CD4-positive, alpha-beta T cell (primary cell): ENCODE results near the gene HSF2BP. TPM values are rescaled to one million over a fixed set of nuclear protein-coding genes. Genes with fewer than 3 reads are reported as not detected.

ENCODE experiments used
- ATAC-seq: fragments of 200-7000 bp; cut with Tn5 transposase; one replicate; pipeline ENCODE4 v1.10.0; 2022; ENCODE audit warnings: mild to moderate bottlenecking; ENCODE audit not compliant: poor library complexity
- CTCF ChIA-PET: fragments of 350-600 bp; sonication (Branson Sonifier 250); formaldehyde crosslinking; loops from one replicate; lab custom pipeline; 2021; ENCODE audit warnings: antibody characterized with exemption, inconsistent platforms; lab: Charles Lee
- POLR2A ChIA-PET: fragments of 350-600 bp; sonication (Branson Sonifier 250); formaldehyde crosslinking; loops from one replicate; lab custom pipeline; 2021; ENCODE audit warnings: antibody characterized with exemption, inconsistent platforms; lab: Charles Lee
- DNase-seq, 14 experiments: peaks; one replicate each; pipeline ENCODE4 v3.0.0-alpha.2; 2013 to 2020; ENCODE audit warnings: mixed read lengths in 2 of 14
- H3K27ac ChIP-seq, 2 donors: one replicate each; pipeline versions ENCODE4 v1.5.1 to v1.7.0; 2013; ENCODE audit warnings: low read length in 2 of 2, low read depth in 1 of 2, mild to moderate bottlenecking in 1 of 2
- H3K27me3 ChIP-seq, 2 experiments: 1 replicate in 1 of 2; 2 replicates in 1 of 2; pipeline versions ENCODE4 v1.6.1 to v1.7.0; 2013; ENCODE audit warnings: low read length in 2 of 2, control low read depth in 1 of 2, mild to moderate bottlenecking in 1 of 2, moderate library complexity in 1 of 2; ENCODE audit not compliant: insufficient read depth in 2 of 2, control insufficient read depth in 1 of 2
- H3K36me3 ChIP-seq: one replicate; pipeline ENCODE4 v1.6.1; 2013; ENCODE audit warnings: low read length, control low read depth; ENCODE audit not compliant: insufficient read depth
- H3K4me1 ChIP-seq: one replicate; pipeline ENCODE4 v1.6.1; 2013; ENCODE audit warnings: low read length, control low read depth; ENCODE audit not compliant: insufficient read depth
- H3K4me3 ChIP-seq: one replicate; pipeline ENCODE4 v1.5.1; 2013; ENCODE audit warnings: mild to moderate bottlenecking, low read length, moderate library complexity
- H3K9me3 ChIP-seq, 2 experiments: 1 replicate in 1 of 2; 2 replicates in 1 of 2; pipeline versions ENCODE4 v1.6.1 to v1.7.0; 2013; ENCODE audit warnings: low read length in 2 of 2, mild to moderate bottlenecking in 2 of 2, control low read depth in 1 of 2, moderate library complexity in 1 of 2; ENCODE audit not compliant: control insufficient read depth in 1 of 2, insufficient read depth in 1 of 2
- H3K27ac Mint-ChIP-seq: one replicate; pipeline ENCODE4 v1.8.0; 2020; ENCODE audit warnings: mixed read lengths
- H3K27me3 Mint-ChIP-seq: one replicate; pipeline ENCODE4 v1.8.0; 2021; ENCODE audit warnings: mixed read lengths
- H3K36me3 Mint-ChIP-seq: one replicate; pipeline ENCODE4 v1.8.0; 2021; ENCODE audit warnings: low read depth, mixed read lengths
- H3K4me1 Mint-ChIP-seq: one replicate; pipeline ENCODE4 v1.8.0; 2021; ENCODE audit warnings: low read depth, mixed read lengths
- H3K4me3 Mint-ChIP-seq: one replicate; pipeline ENCODE4 v1.8.0; 2020; ENCODE audit warnings: mild to moderate bottlenecking, mixed read lengths
- H3K9me3 Mint-ChIP-seq: one replicate; pipeline ENCODE4 v1.8.0; 2020; ENCODE audit warnings: mixed read lengths
- intact Hi-C, 2 experiments: fragments of 100-400 bp; cut with DNase I in 1 of 2; cut with micrococcal nuclease in 1 of 2; formaldehyde crosslinking; loops; one replicate each; pipeline versions ENCODE4 v1.15.1 to v1.9.0; 2023 to 2025; cut with DNase I, micrococcal nuclease
- total RNA-seq, 174 experiments: library from RNA in 2 of 174; stranded (reverse) in 2 of 174; gene quantifications; one replicate each; pipeline ENCODE4 v1.2.3 and lab custom pipeline; 2021 to 2026
- TF ChIP-seq, protein P1 (sequence below): fragments of 200-600 bp; IDR thresholded peaks from one replicate; pipeline ENCODE4 v1.8.0; 2022; ENCODE audit warnings: antibody characterized with exemption, mild to moderate bottlenecking

The HSF2BP gene
- total RNA-seq, 2 experiments from 2014 or later = 0.59 to 0.93 TPM

DNA sequence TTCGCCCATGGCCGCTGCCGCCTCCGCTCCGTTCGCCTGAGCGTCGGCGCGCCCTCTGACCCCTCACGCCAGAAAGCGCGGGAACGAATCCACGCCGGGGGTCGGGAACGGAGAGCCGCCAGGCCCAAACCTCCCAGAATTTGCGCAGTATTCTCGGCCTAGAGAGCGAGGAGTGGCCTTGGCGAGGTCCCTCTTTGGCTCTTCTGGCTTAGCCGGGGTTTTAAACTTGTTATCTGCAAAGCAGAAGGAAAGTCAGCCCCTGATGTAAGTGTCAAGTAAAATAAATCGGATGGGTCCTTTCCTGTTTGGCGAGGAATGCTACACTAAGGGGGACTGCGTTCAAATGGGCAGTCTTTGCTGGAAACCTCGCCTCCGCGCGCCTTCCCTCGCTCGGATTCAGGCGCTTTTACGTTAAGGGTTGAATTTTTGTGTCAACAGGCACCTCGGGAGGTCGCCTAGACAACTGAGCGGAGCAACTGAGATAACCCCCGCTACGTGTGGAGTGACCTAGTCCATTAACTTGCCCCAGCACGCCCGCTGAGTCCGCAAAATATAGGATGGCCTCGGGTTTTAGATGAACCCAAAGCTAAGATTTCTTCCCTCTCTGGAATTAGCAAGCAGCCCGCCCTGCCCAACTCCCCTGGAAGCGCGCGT is 1.1 kb downstream of the HSF2BP start:
- intact Hi-C loops = no loop called here
- H3K4me1 ChIP-seq = peaks cover 45% of the 10 kb centered on the region
- ChIA-PET POLR2A (interaction anchor here (1.3 kb wide), 1 partner anchor 766 kb away, joined by 3 read pairs; the partner anchor contains the start of gene NDUFV3), CTCF (no interaction called here)
- no peak for DNase-seq
- no peak for ATAC-seq
- H3K27me3 Mint-ChIP-seq = no peaks in the 10 kb centered on the region
- H3K27ac Mint-ChIP-seq = no peak overlapping the region
- no peak overlapping the region for H3K4me3 ChIP-seq
- H3K4me3 Mint-ChIP-seq = peak overlapping the region; percentile 38
- no peaks in the 10 kb centered on the region for H3K27me3 ChIP-seq
- no peak overlapping the region for H3K27ac ChIP-seq
- TF ChIP-seq, protein P1, sequence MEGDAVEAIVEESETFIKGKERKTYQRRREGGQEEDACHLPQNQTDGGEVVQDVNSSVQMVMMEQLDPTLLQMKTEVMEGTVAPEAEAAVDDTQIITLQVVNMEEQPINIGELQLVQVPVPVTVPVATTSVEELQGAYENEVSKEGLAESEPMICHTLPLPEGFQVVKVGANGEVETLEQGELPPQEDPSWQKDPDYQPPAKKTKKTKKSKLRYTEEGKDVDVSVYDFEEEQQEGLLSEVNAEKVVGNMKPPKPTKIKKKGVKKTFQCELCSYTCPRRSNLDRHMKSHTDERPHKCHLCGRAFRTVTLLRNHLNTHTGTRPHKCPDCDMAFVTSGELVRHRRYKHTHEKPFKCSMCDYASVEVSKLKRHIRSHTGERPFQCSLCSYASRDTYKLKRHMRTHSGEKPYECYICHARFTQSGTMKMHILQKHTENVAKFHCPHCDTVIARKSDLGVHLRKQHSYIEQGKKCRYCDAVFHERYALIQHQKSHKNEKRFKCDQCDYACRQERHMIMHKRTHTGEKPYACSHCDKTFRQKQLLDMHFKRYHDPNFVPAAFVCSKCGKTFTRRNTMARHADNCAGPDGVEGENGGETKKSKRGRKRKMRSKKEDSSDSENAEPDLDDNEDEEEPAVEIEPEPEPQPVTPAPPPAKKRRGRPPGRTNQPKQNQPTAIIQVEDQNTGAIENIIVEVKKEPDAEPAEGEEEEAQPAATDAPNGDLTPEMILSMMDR = no peak
- H3K36me3 ChIP-seq = peaks cover 13% of the 10 kb centered on the region
- no peaks in the 10 kb centered on the region for H3K9me3 ChIP-seq
- H3K36me3 Mint-ChIP-seq = peaks cover 31% of the 10 kb centered on the region
- peaks cover 39% of the 10 kb centered on the region for H3K4me1 Mint-ChIP-seq
- H3K9me3 Mint-ChIP-seq = no peaks in the 10 kb centered on the region

DNA sequence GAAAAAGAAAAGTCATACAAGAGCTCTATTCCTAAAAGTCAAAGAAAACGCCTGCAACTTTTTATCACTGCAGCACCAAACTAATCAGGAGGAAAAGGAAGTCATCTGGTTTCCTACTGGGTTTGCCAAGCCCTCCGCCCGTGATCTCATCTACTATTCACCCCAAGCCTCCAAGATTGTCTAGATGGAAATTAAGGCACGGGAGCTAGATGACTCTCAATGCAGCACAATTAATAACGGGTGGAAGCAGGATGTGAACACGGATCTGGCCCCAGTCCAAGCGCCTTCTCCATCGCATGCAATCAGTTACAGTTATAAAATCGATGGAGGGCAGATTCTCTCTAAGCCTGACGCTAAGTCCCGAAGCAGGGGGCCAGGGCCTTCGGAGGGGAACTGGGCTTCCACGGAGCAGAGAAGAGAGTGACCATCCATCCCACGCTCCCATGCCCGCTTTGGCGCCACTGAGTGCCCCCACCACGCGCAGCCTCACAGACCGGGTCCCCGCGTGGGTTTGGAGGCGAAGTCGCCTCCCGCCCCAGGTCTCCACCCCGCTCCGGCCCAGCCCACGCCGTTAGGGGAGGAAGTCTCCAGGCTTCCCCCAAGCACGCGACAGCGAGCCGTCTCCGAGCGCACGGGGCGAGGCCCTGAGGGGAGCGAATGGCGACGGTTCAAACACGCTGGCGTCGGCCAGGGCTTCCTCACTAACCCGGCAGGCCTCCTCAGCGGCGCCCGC is 1.8 kb downstream of the HSF2BP start:
- no peak for ATAC-seq
- peak overlapping the region; percentile 34 for H3K4me3 Mint-ChIP-seq
- peak in 2 of 14 experiments; percentile 26 to 39 for DNase-seq
- H3K4me1 Mint-ChIP-seq = peaks cover 33% of the 10 kb centered on the region
- ChIA-PET CTCF (no interaction called here), POLR2A (no interaction called here)
- Histone ChIP-seq H3K4me1 (peaks cover 42% of the 10 kb centered on the region), H3K9me3 (no peaks in the 10 kb centered on the region), H3K27ac (no peak overlapping the region), H3K4me3 (no peak overlapping the region), H3K27me3 (no peaks in the 10 kb centered on the region), H3K36me3 (peaks cover 11% of the 10 kb centered on the region)
- TF ChIP-seq, protein P1 = no peak
- no peaks in the 10 kb centered on the region for H3K27me3 Mint-ChIP-seq
- peak overlapping the region; percentile 69 for H3K27ac Mint-ChIP-seq
- intact Hi-C loops = no loop called here
- H3K9me3 Mint-ChIP-seq = no peaks in the 10 kb centered on the region
- peaks cover 24% of the 10 kb centered on the region for H3K36me3 Mint-ChIP-seq

DNA sequence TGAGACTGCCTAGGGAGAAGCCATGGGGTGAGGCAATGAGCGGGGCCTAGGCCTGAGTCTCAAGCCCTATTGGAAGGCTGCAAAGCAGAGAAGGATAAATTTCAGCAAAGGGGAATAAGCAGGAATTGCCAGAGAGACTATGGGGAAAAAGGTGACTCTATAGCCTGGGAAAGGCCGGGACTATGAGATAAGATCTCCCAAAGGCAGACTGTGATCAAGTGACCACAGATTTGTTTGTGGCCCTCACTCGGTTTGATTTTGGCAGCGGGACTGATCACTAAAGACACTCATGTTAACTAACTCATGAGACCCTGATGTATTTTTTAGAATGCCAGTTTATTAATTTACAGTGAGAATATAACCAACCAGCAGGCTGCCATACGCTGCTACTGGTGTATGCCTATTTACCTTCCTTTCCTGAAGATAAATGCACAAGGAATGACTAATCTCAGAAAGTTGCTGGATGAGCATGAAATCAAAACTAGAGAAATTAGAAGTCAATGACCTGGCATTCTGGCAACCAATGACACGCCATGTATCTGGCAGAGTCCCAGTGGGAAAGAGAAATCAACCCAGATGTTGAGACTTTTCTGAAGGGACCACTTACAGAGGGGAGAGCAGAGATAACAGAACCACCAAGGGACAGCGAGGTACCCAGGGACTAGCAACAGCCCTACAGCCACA is 4.3 kb downstream of the HSF2BP start:
- DNase-seq (no peak), ATAC-seq (no peak)
- Mint-ChIP-seq H3K27me3 (no peaks in the 10 kb centered on the region), H3K4me1 (peaks cover 8% of the 10 kb centered on the region), H3K9me3 (no peaks in the 10 kb centered on the region), H3K27ac (no peak overlapping the region), H3K36me3 (peaks cover 2% of the 10 kb centered on the region), H3K4me3 (peak overlapping the region; percentile 4)
- Histone ChIP-seq H3K4me3 (no peak overlapping the region), H3K36me3 (no peaks in the 10 kb centered on the region), H3K4me1 (peaks cover 20% of the 10 kb centered on the region), H3K27ac (no peak overlapping the region), H3K27me3 (no peaks in the 10 kb centered on the region), H3K9me3 (no peaks in the 10 kb centered on the region)
- TF ChIP-seq, protein P1 = no peak
- ChIA-PET POLR2A (no interaction called here), CTCF (no interaction called here)
- intact Hi-C loops = no loop called here
